Mesendoderm (in vitro differentiated cells): ENCODE data around the gene CASKIN1.
A peak's percentile ranks its signal among the peaks of the same experiment; 100 is the strongest.

Experiments used
- DNase-seq: peaks from one replicate; pipeline ENCODE4 v3.0.0; 2013
- H2AK5ac ChIP-seq: 2 replicates; pipeline ENCODE4 v1.6.1; 2013; ENCODE audit warnings: low read length, inconsistent platforms
- H2BK120ac ChIP-seq: 2 replicates; pipeline ENCODE4 v1.6.1; 2013; ENCODE audit warnings: low read depth, mild to moderate bottlenecking, low read length, moderate library complexity, mixed read lengths
- H2BK15ac ChIP-seq: replicated peaks from 2 replicates; pipeline ENCODE4 v1.6.1; 2013; ENCODE audit warnings: low read depth, mild to moderate bottlenecking, moderate library complexity
- H2BK5ac ChIP-seq: 2 replicates; pipeline ENCODE4 v1.6.1; 2013; ENCODE audit warnings: low read length, inconsistent platforms
- H3K18ac ChIP-seq: 2 replicates; pipeline ENCODE4 v1.6.1; 2013; ENCODE audit warnings: mild to moderate bottlenecking, low read length, mixed read lengths
- H3K23ac ChIP-seq: one replicate; pipeline ENCODE4 v1.6.1; 2013; ENCODE audit warnings: low read length
- H3K27ac ChIP-seq: 2 replicates; pipeline ENCODE4 v1.5.1; 2013; ENCODE audit warnings: low read depth, mild to moderate bottlenecking, inconsistent platforms, low read length, moderate library complexity
- H3K27me3 ChIP-seq: 2 replicates; pipeline ENCODE4 v1.6.1; 2013; ENCODE audit warnings: low read length, control low read depth, mild to moderate bottlenecking, inconsistent platforms; ENCODE audit not compliant: insufficient read depth, poor library complexity
- H3K36me3 ChIP-seq: 2 replicates; pipeline ENCODE4 v1.6.1; 2013; ENCODE audit warnings: low read length, inconsistent platforms; ENCODE audit not compliant: control insufficient read depth, insufficient read depth
- H3K4ac ChIP-seq: one replicate; pipeline ENCODE4 v1.6.1; 2013; ENCODE audit warnings: low read depth, mild to moderate bottlenecking, low read length, moderate library complexity
- H3K4me1 ChIP-seq: 2 replicates; pipeline ENCODE4 v1.6.1; 2013; ENCODE audit warnings: low read depth, low read length, inconsistent platforms; ENCODE audit not compliant: control insufficient read depth
- H3K4me2 ChIP-seq: 2 replicates; pipeline ENCODE4 v1.6.1; 2013; ENCODE audit warnings: low read length
- H3K4me3 ChIP-seq: 2 replicates; pipeline ENCODE4 v1.5.1; 2013; ENCODE audit warnings: mild to moderate bottlenecking, low read length
- H3K56ac ChIP-seq: one replicate; pipeline ENCODE4 v1.6.1; 2013; ENCODE audit warnings: low read length
- H3K79me1 ChIP-seq: 2 replicates; pipeline ENCODE4 v1.6.1; 2013; ENCODE audit warnings: low read length, inconsistent platforms
- H3K79me2 ChIP-seq: 2 replicates; pipeline ENCODE4 v1.6.1; 2013; ENCODE audit warnings: mild to moderate bottlenecking, low read length; ENCODE audit not compliant: control insufficient read depth, insufficient read depth
- H3K9ac ChIP-seq: 2 replicates; pipeline ENCODE4 v1.6.1; 2013; ENCODE audit warnings: low read length, inconsistent platforms
- H4K5ac ChIP-seq: one replicate; pipeline ENCODE4 v1.6.1; 2013; ENCODE audit warnings: low read length
- H4K8ac ChIP-seq: one replicate; pipeline ENCODE4 v1.6.1; 2013; ENCODE audit warnings: low read depth, mild to moderate bottlenecking, control low read depth, low read length, moderate library complexity
- WGBS: extraction: QIAGEN DNeasy Blood & Tissue Kit; methylation state at CpG from one replicate; pipeline ENCODE4 v1.1.7; 2013; ENCODE audit warnings: low lambda C conversion rate, missing lambda C conversion rate; ENCODE audit not compliant: insufficient coverage; ENCODE audit errors: extremely low coverage; 5-methylcytosine and 5-hydroxymethylcytosine counted together

Gene CASKIN1

DNA sequence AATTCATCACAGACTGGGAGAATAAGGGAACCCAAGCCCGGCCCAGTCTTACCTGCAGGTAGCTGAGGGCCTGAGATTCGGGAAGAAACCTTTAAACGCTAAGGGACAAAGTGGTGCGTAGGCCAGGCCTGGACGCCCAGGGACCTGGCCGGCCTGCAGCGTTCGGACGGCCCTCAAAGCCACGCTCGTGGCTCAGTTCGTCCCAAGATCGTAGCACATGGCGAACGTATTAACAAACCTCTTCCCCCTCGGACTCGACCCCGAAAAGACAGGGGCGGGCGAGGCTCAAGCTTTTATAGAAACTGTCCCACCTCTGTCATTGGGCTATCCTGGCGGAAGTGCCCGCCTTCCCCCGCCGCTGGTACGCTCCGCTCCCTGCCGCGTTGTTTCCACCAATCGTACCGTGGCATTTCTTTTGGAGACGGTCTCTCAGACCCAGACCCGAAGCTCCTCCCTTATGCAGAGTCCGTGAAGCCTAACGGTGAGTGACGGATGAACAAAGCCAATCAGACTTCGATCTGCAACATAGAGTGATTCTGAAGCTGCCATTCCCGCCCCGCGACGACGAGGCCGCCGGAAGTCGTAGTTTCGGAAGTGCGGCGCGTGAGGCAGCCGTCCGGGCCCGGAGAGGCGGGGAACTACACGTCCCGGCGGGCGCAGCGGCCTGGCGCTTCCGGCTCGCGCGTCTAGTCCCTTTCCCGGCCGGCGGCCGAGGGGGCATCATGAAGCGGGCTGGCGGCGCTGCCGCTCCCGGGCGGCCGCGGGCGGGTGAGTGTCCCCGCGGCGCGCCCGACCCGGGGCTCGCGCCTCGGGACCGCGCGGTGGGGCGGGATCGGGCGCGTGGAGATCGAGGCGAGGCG is 41.1 kb downstream of the CASKIN1 start, which contains the start of gene TRAF7:
TRAF7 (plus strand) TSS at position 692 of the 860 bp plus-strand sequence. CDS start 8,139 bp downstream, outside the sequence.
- peak within 1 kb of the TSS; percentile 90 for H2BK5ac ChIP-seq
- no peak within 1 kb of the TSS for H2BK120ac ChIP-seq
- peak within 1 kb of the TSS; percentile 46 for H3K4ac ChIP-seq
- peak within 1 kb of the TSS; percentile 95 for H3K4me2 ChIP-seq
- H3K27me3 ChIP-seq, result no peaks in the 10 kb centered on the region
- peak within 1 kb of the TSS; percentile 96 for H3K4me3 ChIP-seq
- no peak within 1 kb of the TSS for H4K8ac ChIP-seq
- peak within 1 kb of the TSS; percentile 98 for H3K56ac ChIP-seq
- peak within 1 kb of the TSS; percentile 56 for H3K18ac ChIP-seq
- H2BK15ac ChIP-seq, result no peak within 1 kb of the TSS
- peaks cover 16% of the 10 kb centered on the region for H3K79me1 ChIP-seq
- DNase-seq, result peak; percentile 100
- H3K23ac ChIP-seq, result peak within 1 kb of the TSS; percentile 69
- H4K5ac ChIP-seq, result no peak within 1 kb of the TSS
- peaks cover 7% of the 10 kb centered on the region for H3K4me1 ChIP-seq
- peaks cover 12% of the 10 kb centered on the region for H3K36me3 ChIP-seq
- H3K9ac ChIP-seq, result peak within 1 kb of the TSS; percentile 99
- peak within 1 kb of the TSS; percentile 78 for H2AK5ac ChIP-seq
- peak within 1 kb of the TSS; percentile 42 for H3K27ac ChIP-seq
- no CpG with 5 or more reads among the region's 94 CpGs for WGBS
- H3K79me2 ChIP-seq, result peaks cover 72% of the 10 kb centered on the region

GRCh38 chr16:2154533-2155090 is 41.8 kb downstream of the CASKIN1 start:
- Histone ChIP-seq H3K36me3 (peaks cover 12% of the 10 kb centered on the region), H3K4me2 (peak overlapping the region; percentile 26), H2AK5ac (peak overlapping the region; percentile 78), H3K23ac (peak overlapping the region; percentile 54), H4K5ac (no peak overlapping the region), H2BK120ac (no peak overlapping the region), H3K27ac (peak overlapping the region; percentile 39), H3K79me2 (peaks cover 65% of the 10 kb centered on the region), H3K27me3 (no peaks in the 10 kb centered on the region), H3K18ac (peak overlapping the region; percentile 10), H3K56ac (peak overlapping the region; percentile 87), H2BK5ac (peak overlapping the region; percentile 90), H3K4me1 (peaks cover 8% of the 10 kb centered on the region), H3K4me3 (peak overlapping the region; percentile 91), H2BK15ac (no peak overlapping the region), H3K4ac (peak overlapping the region; percentile 46), H3K79me1 (peaks cover 14% of the 10 kb centered on the region), H3K9ac (peak overlapping the region; percentile 99), H4K8ac (no peak overlapping the region)
- no peak for DNase-seq
- WGBS, result no CpG with 5 or more reads among the region's 23 CpGs

DNA sequence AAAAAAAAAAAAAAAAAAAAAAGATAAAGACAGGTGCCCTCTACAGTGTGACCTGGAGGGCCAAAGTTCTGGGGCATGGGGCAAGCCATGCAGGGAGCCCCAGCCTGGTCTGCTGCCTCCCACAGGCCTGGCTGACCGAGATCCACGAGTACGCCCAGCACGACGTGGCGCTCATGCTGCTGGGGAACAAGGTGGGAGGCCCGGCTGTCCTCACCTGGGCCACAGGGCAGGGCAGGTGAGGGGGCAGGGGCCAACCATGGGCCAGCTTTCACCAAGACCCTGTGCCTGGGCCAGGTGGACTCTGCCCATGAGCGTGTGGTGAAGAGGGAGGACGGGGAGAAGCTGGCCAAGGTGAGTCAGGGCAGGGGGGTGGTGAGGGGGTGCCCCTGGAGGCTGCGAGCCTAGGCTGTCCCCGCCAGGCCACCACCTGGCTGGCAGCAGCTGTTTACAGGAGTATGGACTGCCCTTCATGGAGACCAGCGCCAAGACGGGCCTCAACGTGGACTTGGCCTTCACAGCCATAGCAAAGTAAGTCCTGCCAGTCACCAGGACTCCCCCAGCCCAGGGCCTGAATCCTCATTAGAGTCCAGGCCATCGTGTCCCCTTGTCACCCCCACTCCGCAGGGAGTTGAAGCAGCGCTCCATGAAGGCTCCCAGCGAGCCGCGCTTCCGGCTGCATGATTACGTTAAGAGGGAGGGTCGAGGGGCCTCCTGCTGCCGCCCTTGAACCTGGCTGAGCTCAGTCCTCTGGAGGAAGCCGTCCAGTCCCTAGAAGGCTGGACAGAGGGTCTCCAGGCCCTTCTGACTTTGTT is 43.5 kb downstream of the CASKIN1 start:
- peaks cover 8% of the 10 kb centered on the region for H3K4me1 ChIP-seq
- H3K79me1 ChIP-seq, result peaks cover 11% of the 10 kb centered on the region
- peak overlapping the region; percentile 79 for H3K4me2 ChIP-seq
- no peak overlapping the region for H4K5ac ChIP-seq
- peak; percentile 52 for DNase-seq
- H3K27me3 ChIP-seq, result no peaks in the 10 kb centered on the region
- H3K27ac ChIP-seq, result peak overlapping the region; percentile 18
- peak overlapping the region; percentile 83 for H3K23ac ChIP-seq
- H3K18ac ChIP-seq, result no peak overlapping the region
- H2AK5ac ChIP-seq, result no peak overlapping the region
- no peak overlapping the region for H2BK15ac ChIP-seq
- H3K4ac ChIP-seq, result no peak overlapping the region
- peaks cover 12% of the 10 kb centered on the region for H3K36me3 ChIP-seq
- H3K56ac ChIP-seq, result peak overlapping the region; percentile 87
- peaks cover 48% of the 10 kb centered on the region for H3K79me2 ChIP-seq
- peak overlapping the region; percentile 91 for H3K4me3 ChIP-seq
- H2BK120ac ChIP-seq, result no peak overlapping the region
- H3K9ac ChIP-seq, result peak overlapping the region; percentile 99
- WGBS, result no CpG with 5 or more reads among the region's 25 CpGs
- peak overlapping the region; percentile 30 for H2BK5ac ChIP-seq
- H4K8ac ChIP-seq, result no peak overlapping the region

- DNase-seq, result peak; percentile 86
- peak overlapping the region; percentile 31 for H3K23ac ChIP-seq
- no peak overlapping the region for H2BK15ac ChIP-seq
- peaks cover 10% of the 10 kb centered on the region for H3K79me1 ChIP-seq
- peaks cover 8% of the 10 kb centered on the region for H3K4me1 ChIP-seq
- H3K79me2 ChIP-seq, result peaks cover 34% of the 10 kb centered on the region
- H3K4me2 ChIP-seq, result peak overlapping the region; percentile 30
- H3K27ac ChIP-seq, result peak overlapping the region; percentile 5
- no peak overlapping the region for H4K8ac ChIP-seq
- H2BK120ac ChIP-seq, result no peak overlapping the region
- no peak overlapping the region for H3K4ac ChIP-seq
- no CpG with 5 or more reads among the region's 13 CpGs for WGBS
- no peak overlapping the region for H3K18ac ChIP-seq
- no peak overlapping the region for H2BK5ac ChIP-seq
- peak overlapping the region; percentile 87 for H3K56ac ChIP-seq
- no peak overlapping the region for H3K4me3 ChIP-seq
- no peaks in the 10 kb centered on the region for H3K27me3 ChIP-seq
- H3K9ac ChIP-seq, result peak overlapping the region; percentile 99
- no peak overlapping the region for H2AK5ac ChIP-seq
- H4K5ac ChIP-seq, result no peak overlapping the region
- peaks cover 12% of the 10 kb centered on the region for H3K36me3 ChIP-seq
Observed at GRCh38 chr16:2151188-2152091, 45.0 kb downstream of the CASKIN1 start.
